ENCODE data around the gene RPS16.

Gene RPS16

GRCh38 chr19:39405958-39406655 lies 29.6 kb downstream of the RPS16 start:
- DNase-seq = no peak

GRCh38 chr19:39405261-39405957 lies 30.3 kb downstream of the RPS16 start:
- no peak for DNase-seq

- peak; percentile 85 for DNase-seq
Observed at GRCh38 chr19:39403331-39404312, 32.1 kb downstream of the RPS16 start.

- DNase-seq = peak; percentile 49
Observed at GRCh38 chr19:39402346-39403300, 33.1 kb downstream of the RPS16 start.

- DNase-seq = no peak
Observed at GRCh38 chr19:39401549-39402345, 34.0 kb downstream of the RPS16 start.

GRCh38 chr19:39401070-39401548 lies 34.6 kb downstream of the RPS16 start:
- no peak for DNase-seq

GRCh38 chr19:39400061-39400460 lies 35.7 kb downstream of the RPS16 start:
- no peak for DNase-seq

GRCh38 chr19:39399668-39400050 lies 36.1 kb downstream of the RPS16 start:
- no peak for DNase-seq

GRCh38 chr19:39398297-39398864 lies 37.4 kb downstream of the RPS16 start:
- no peak for DNase-seq

GRCh38 chr19:39397360-39398296 lies 38.1 kb downstream of the RPS16 start:
- peak; percentile 51 for DNase-seq

GRCh38 chr19:39390751-39391437 lies 44.9 kb downstream of the RPS16 start, which contains the start of the genes MED29 and PAF1:
MED29 (plus strand) TSS chr19:39391378; CDS start chr19:39391423, 45 bp downstream.
PAF1 (minus strand) TSS chr19:39391106; CDS start chr19:39390864, 242 bp downstream.
- peak; percentile 100 for DNase-seq

- DNase-seq = no peak
Observed at GRCh38 chr19:39390451-39390750, 45.3 kb downstream of the RPS16 start.

GRCh38 chr19:39389631-39390414 lies 45.9 kb downstream of the RPS16 start:
- no peak for DNase-seq

GRCh38 chr19:39388657-39389056 lies 47.1 kb downstream of the RPS16 start:
- no peak for DNase-seq

- no peak for DNase-seq
Observed at GRCh38 chr19:39386557-39386956, 49.2 kb downstream of the RPS16 start.

GRCh38 chr19:39385629-39386411 lies 49.9 kb downstream of the RPS16 start:
- DNase-seq = no peak
